HepG2 (cell line): ENCODE data around the gene CCDC7.

Experiments
- BRCA1 ChIP-seq: sonication (generic); formaldehyde crosslinking; IDR thresholded peaks from 2 replicates; pipeline ENCODE4 v1.4.0; 2020; ENCODE audit warnings: missing genetic modification reagents
- CEBPB ChIP-seq: IDR thresholded peaks from 2 replicates; pipeline ENCODE4 v1.6.1; 2011; ENCODE audit warnings: low read depth, low read length, improper control_type of control experiment, borderline replicate concordance
- CTCF ChIP-seq: sonication (generic); formaldehyde crosslinking; IDR thresholded peaks from 2 replicates; pipeline ENCODE4 v1.5.0; 2020; ENCODE audit warnings: mild to moderate bottlenecking, missing genetic modification reagents, moderate library complexity
- E2F1 ChIP-seq: sonication (generic); formaldehyde crosslinking; IDR thresholded peaks from 2 replicates; pipeline ENCODE4 v1.5.0; 2020; ENCODE audit warnings: missing genetic modification reagents
- FOXA3 ChIP-seq: IDR thresholded peaks from 2 replicates; pipeline ENCODE4 v1.6.1; 2016; ENCODE audit warnings: missing genetic modification reagents, missing compliant biosample characterization
- HINFP ChIP-seq: sonication (generic); formaldehyde crosslinking; IDR thresholded peaks from 2 replicates; pipeline ENCODE4 v1.4.0; 2020; ENCODE audit warnings: low read depth, mild to moderate bottlenecking, missing genetic modification reagents
- MXD4 ChIP-seq: IDR thresholded peaks from 2 replicates; pipeline ENCODE4 v1.6.1; 2016; ENCODE audit warnings: mild to moderate bottlenecking, missing biosample characterization, missing genetic modification reagents
- PHF8 ChIP-seq: sonication (generic); formaldehyde crosslinking; IDR thresholded peaks from 2 replicates; pipeline ENCODE4 v1.5.0; 2020; ENCODE audit warnings: missing genetic modification reagents
- ZNF589 ChIP-seq: sonication (generic); formaldehyde crosslinking; conservative IDR thresholded peaks from 2 replicates; pipeline ENCODE4 v1.8.0; 2022; ENCODE audit warnings: mild to moderate bottlenecking, moderate library complexity, missing genetic modification reagents
- ZNF720 ChIP-seq: sonication (generic); formaldehyde crosslinking; IDR thresholded peaks from 2 replicates; pipeline ENCODE4 v1.4.0; 2020; ENCODE audit warnings: missing genetic modification reagents

- TF ChIP-seq E2F1 (CRISPR knock-in tag) (no peak), PHF8 (CRISPR knock-in tag) (no peak), FOXA3 (no peak), CEBPB (no peak), BRCA1 (CRISPR knock-in tag) (no peak), MXD4 (CRISPR knock-in tag) (no peak), CTCF (CRISPR knock-in tag) (no peak), ZNF589 (CRISPR knock-in tag) (no peak), HINFP (CRISPR knock-in tag) (no peak), ZNF720 (CRISPR knock-in tag) (no peak)
Observed at GRCh38 chr10:32646535-32646934, 200.6 kb downstream of the CCDC7 start.
